H1 (cell line): Measurements from ENCODE around the gene ACAA1. TPM values are rescaled to one million over a fixed set of nuclear protein-coding genes. Genes with fewer than 3 reads are reported as not detected.

Source experiments
- CTCF ChIA-PET: fragments of 300-600 bp; sonication (Branson Sonifier 250); formaldehyde crosslinking; loops from one replicate; lab custom pipeline; 2021; ENCODE audit not compliant: partially characterized antibody; lab: Charles Lee
- POLR2A ChIA-PET: fragments of 300-600 bp; sonication (Branson Sonifier 250); formaldehyde crosslinking; loops from one replicate; lab custom pipeline; 2021; ENCODE audit warnings: inconsistent platforms; ENCODE audit not compliant: partially characterized antibody; lab: Charles Lee
- DNase-seq, 2 experiments: peaks; one replicate each; pipeline versions ENCODE4 v3.0.0 to v3.0.0-alpha.2; 2010 to 2022; ENCODE audit warnings: low spot score in 2 of 2, low read depth in 1 of 2, mixed read lengths in 1 of 2
- FAIRE-seq: peaks from 2 replicates; lab custom pipeline; 2011; peaks lifted over from hg19 to GRCh38; lab: Jason Lieb, UNC
- H2AFZ ChIP-seq: 2 replicates; pipeline ENCODE4 v1.8.1; 2012; ENCODE audit warnings: low read length, inconsistent platforms
- H2AK5ac ChIP-seq: 2 replicates; pipeline ENCODE4 v1.6.1; 2013; ENCODE audit warnings: low read depth, low read length
- H2BK120ac ChIP-seq: replicated peaks from 2 replicates; pipeline ENCODE3; 2013; ENCODE audit warnings: low read depth, low read length, inconsistent platforms
- H2BK12ac ChIP-seq: 2 replicates; pipeline ENCODE4 v1.6.1; 2013; ENCODE audit warnings: low read depth, low read length
- H2BK15ac ChIP-seq: 2 replicates; pipeline ENCODE4 v1.6.1; 2013; ENCODE audit warnings: low read length
- H2BK20ac ChIP-seq: 2 replicates; pipeline ENCODE4 v1.6.1; 2013; ENCODE audit warnings: low read length
- H2BK5ac ChIP-seq: 2 replicates; pipeline ENCODE4 v1.6.1; 2013; ENCODE audit warnings: low read depth, low read length
- H3K14ac ChIP-seq: 2 replicates; pipeline ENCODE4 v1.6.1; 2013; ENCODE audit warnings: inconsistent platforms; ENCODE audit not compliant: insufficient read length
- H3K18ac ChIP-seq: 2 replicates; pipeline ENCODE4 v1.6.1; 2013; ENCODE audit warnings: low read length; ENCODE audit errors: extremely low read depth
- H3K23ac ChIP-seq: 2 replicates; pipeline ENCODE4 v1.6.1; 2013; ENCODE audit warnings: inconsistent platforms; ENCODE audit not compliant: insufficient read length
- H3K23me2 ChIP-seq: 2 replicates; pipeline ENCODE4 v1.6.1; 2013; ENCODE audit warnings: low read depth, low read length
- H3K27ac ChIP-seq: 2 replicates; pipeline ENCODE4 v1.6.1; 2011; ENCODE audit warnings: low read depth, low read length, inconsistent platforms
- H3K27me3 ChIP-seq, 4 experiments: replicated peaks in 1 of 4; 1 replicate in 1 of 4; 2 replicates in 3 of 4; pipeline versions ENCODE4 v1.6.1 to v1.8.1; 2011 to 2013; ENCODE audit warnings: low read length in 3 of 4, mild to moderate bottlenecking in 3 of 4, inconsistent platforms in 2 of 4, mixed read lengths in 2 of 4, moderate library complexity in 1 of 4; ENCODE audit not compliant: control insufficient read depth in 3 of 4, insufficient read depth in 3 of 4; ENCODE audit errors: extremely low read depth in 1 of 4
- H3K36me3 ChIP-seq, 4 experiments: 2 replicates each; pipeline versions ENCODE4 v1.6.1 to v1.8.1; 2011 to 2013; ENCODE audit warnings: mild to moderate bottlenecking in 4 of 4, low read length in 3 of 4, moderate library complexity in 2 of 4, control low read depth in 1 of 4, inconsistent platforms in 1 of 4; ENCODE audit not compliant: insufficient read depth in 4 of 4, control insufficient read depth in 2 of 4
- H3K4ac ChIP-seq: replicated peaks from 2 replicates; pipeline ENCODE3; 2013; ENCODE audit warnings: low read length, low read depth, mixed read lengths, inconsistent platforms; ENCODE audit not compliant: insufficient read length
- H3K4me1 ChIP-seq, 4 experiments: replicated peaks in 1 of 4; 1 replicate in 1 of 4; 2 replicates in 3 of 4; pipeline versions ENCODE4 v1.6.1 to v1.8.1; 2011 to 2013; ENCODE audit warnings: low read length in 3 of 4, inconsistent platforms in 2 of 4, mixed read lengths in 1 of 4; ENCODE audit not compliant: insufficient read depth in 4 of 4, control insufficient read depth in 3 of 4
- H3K4me2 ChIP-seq, 2 experiments: 2 replicates each; pipeline versions ENCODE4 v1.6.1 to v1.8.1; 2011 to 2013; ENCODE audit warnings: low read depth in 2 of 2, low read length in 2 of 2, control low read depth in 1 of 2, inconsistent platforms in 1 of 2, mild to moderate bottlenecking in 1 of 2; ENCODE audit not compliant: insufficient read depth in 1 of 2
- H3K4me3 ChIP-seq, 4 experiments: fragments of 200-600, 300-600 bp in 1 of 4; sonication (generic), shearing (Covaris generic), sonication (Bioruptor Twin) in 1 of 4; 2 replicates each; pipeline versions ENCODE4 v1.5.1 to v1.8.1; 2011 to 2016; ENCODE audit warnings: low read length in 4 of 4, low read depth in 3 of 4, control low read depth in 2 of 4, inconsistent platforms in 2 of 4, mild to moderate bottlenecking in 2 of 4, mixed read lengths in 1 of 4, moderate library complexity in 1 of 4; ENCODE audit not compliant: insufficient read depth in 2 of 4; ENCODE audit errors: extremely low read depth in 1 of 4
- H3K56ac ChIP-seq: replicated peaks from 2 replicates; pipeline ENCODE3; 2013; ENCODE audit warnings: low read depth, mild to moderate bottlenecking, mixed read lengths, low read length, inconsistent platforms; ENCODE audit not compliant: insufficient read length
- H3K79me1 ChIP-seq: 2 replicates; pipeline ENCODE4 v1.6.1; 2013; ENCODE audit warnings: low read depth, low read length, control low read depth
- H3K79me2 ChIP-seq, 2 experiments: 2 replicates each; pipeline versions ENCODE4 v1.6.1 to v1.8.1; 2012 to 2013; ENCODE audit warnings: low read length in 2 of 2, mild to moderate bottlenecking in 2 of 2, inconsistent platforms in 1 of 2; ENCODE audit not compliant: insufficient read depth in 2 of 2, control insufficient read depth in 1 of 2
- H3K9ac ChIP-seq, 4 experiments: replicated peaks in 1 of 4; 1 replicate in 1 of 4; 2 replicates in 3 of 4; pipeline versions ENCODE4 v1.6.1 to v1.8.1; 2011 to 2013; ENCODE audit warnings: low read depth in 3 of 4, low read length in 3 of 4, control low read depth in 2 of 4, mild to moderate bottlenecking in 2 of 4, moderate library complexity in 2 of 4, inconsistent platforms in 1 of 4; ENCODE audit errors: extremely low read depth in 1 of 4
- H3K9me3 ChIP-seq, 2 experiments: 2 replicates each; pipeline versions ENCODE4 v1.6.1 to v1.8.1; 2012 to 2013; ENCODE audit warnings: mild to moderate bottlenecking in 2 of 2, moderate library complexity in 2 of 2, control low read depth in 1 of 2, inconsistent platforms in 1 of 2, low read depth in 1 of 2, low read length in 1 of 2, mixed read lengths in 1 of 2; ENCODE audit not compliant: insufficient read depth in 2 of 2
- H4K20me1 ChIP-seq, 2 experiments: replicated peaks in 1 of 2; 2 replicates each; pipeline versions ENCODE3 to v1.8.1; 2011 to 2013; ENCODE audit warnings: inconsistent platforms in 2 of 2, low read length in 2 of 2, mild to moderate bottlenecking in 1 of 2; ENCODE audit not compliant: insufficient read depth in 2 of 2, control insufficient read depth in 1 of 2
- H4K5ac ChIP-seq: 2 replicates; pipeline ENCODE4 v1.6.1; 2013; ENCODE audit warnings: low read length, low read depth, mixed read lengths, inconsistent platforms; ENCODE audit not compliant: insufficient read length
- H4K8ac ChIP-seq: 2 replicates; pipeline ENCODE4 v1.8.0; 2013; ENCODE audit warnings: mild to moderate bottlenecking, moderate library complexity, low read length, inconsistent platforms; ENCODE audit not compliant: insufficient read depth; ENCODE audit errors: extremely low read depth
- H4K91ac ChIP-seq: replicated peaks from 2 replicates; pipeline ENCODE3; 2013; ENCODE audit warnings: low read length, mixed read lengths, inconsistent platforms; ENCODE audit not compliant: insufficient read length
- CTBP2 ChIP-seq: IDR thresholded peaks from 2 replicates; pipeline ENCODE4 v1.7.0; 2011; ENCODE audit warnings: borderline replicate concordance, mild to moderate bottlenecking, moderate library complexity, mixed read lengths, low read length; ENCODE audit not compliant: insufficient read depth, insufficient read length
- POLR2A ChIP-seq, 2 experiments: IDR thresholded peaks; 1 replicate in 1 of 2; 2 replicates in 1 of 2; pipeline ENCODE4 v1.6.1; 2011; ENCODE audit warnings: low read depth in 2 of 2, low read length in 2 of 2, mild to moderate bottlenecking in 2 of 2; ENCODE audit errors: control extremely low read depth in 1 of 2
- WGBS, 2 experiments: shearing (Covaris generic) in 1 of 2; methylation state at CpG; one replicate each; pipeline versions ENCODE4 v1.1.6 to v1.1.7; 2013 to 2015; ENCODE audit warnings: low lambda C conversion rate in 2 of 2, mixed read lengths in 2 of 2, inconsistent platforms in 1 of 2, low coverage in 1 of 2, missing lambda C conversion rate in 1 of 2; ENCODE audit not compliant: insufficient replicate concordance in 2 of 2, insufficient coverage in 1 of 2, insufficient read length in 1 of 2; ENCODE audit errors: extremely low coverage in 1 of 2, missing lambda C conversion rate in 1 of 2; 5-methylcytosine and 5-hydroxymethylcytosine counted together
- polyA plus RNA-seq, 7 experiments: library from polyadenylated mRNA; depleted of rRNA in 3 of 7; stranded (reverse) in 5 of 7; unstranded in 2 of 7; fragments of >200 nt in 5 of 7; fragments of 200-250 nt in 2 of 7; gene quantifications; 1 replicate in 5 of 7; 2 replicates in 1 of 7; 4 replicates in 1 of 7; pipeline versions ENCODE4 v1.2.1 to v1.2.3, GENCODE V29; 2011 to 2013; ENCODE audit warnings: missing spikeins in 2 of 7, mixed read lengths in 2 of 7
- total RNA-seq: library from RNA; stranded (reverse); fragmentation: NEBNext Ultra II Directional; extraction: Animal tissue kit (Norgen Biotek cat#: 25700); gene quantifications from 2 replicates; pipeline ENCODE4 v1.2.1, GENCODE V29; 2021

The ACAA1 gene
- total and polyA plus RNA-seq, 2 of the 8 experiments (the other 6 are each of a cell fraction or from before 2014, with no cell fraction given) = 23.1 to 34.8 TPM

DNA sequence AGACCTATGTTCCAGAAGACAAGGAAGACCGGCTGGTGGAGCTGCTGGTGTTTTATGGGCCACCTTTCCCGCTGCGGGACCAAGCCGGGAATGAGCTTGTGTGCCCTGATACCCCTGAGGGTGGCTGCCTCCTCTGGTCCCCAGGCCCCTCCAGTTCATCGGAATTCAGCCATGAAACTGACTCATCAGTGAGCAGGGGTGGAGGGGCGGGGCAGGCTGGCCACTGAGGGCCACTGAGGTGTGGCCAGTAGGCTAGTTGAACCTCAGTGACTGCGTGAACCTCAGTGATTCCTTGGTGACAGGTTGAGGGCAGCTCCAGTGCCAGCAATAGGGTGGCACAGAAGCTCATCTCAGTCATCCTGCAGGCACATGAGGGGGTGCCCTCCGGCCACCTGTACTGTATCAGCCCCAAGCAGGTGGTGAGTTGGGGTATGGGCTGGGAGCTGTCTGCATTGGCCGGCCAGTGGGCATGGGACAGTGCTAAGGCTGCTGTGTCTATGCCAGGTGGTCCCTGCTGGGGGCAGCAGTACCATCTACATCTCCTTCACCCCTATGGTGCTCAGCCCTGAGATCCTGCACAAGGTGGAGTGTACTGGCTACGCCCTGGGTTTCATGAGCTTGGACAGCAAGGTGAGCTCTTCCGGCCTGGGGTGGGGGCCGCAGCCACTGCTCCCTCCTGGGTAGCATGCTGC lies 20.3 kb downstream of the ACAA1 start:
- H2BK20ac ChIP-seq = no peak overlapping the region
- peak in 1 of 2 experiments; percentile 2; a peak in 1 of 3 replicates for TF ChIP-seq POLR2A (IDR thresholded peaks at IDR 0.05; ENCODE audit: control extremely low read depth in 1 of 2, low read depth in 2 of 2, low read length in 2 of 2)
- no peak for TF ChIP-seq CTBP2
- TF ChIP-seq, all 59 proteins: peak for 1
- Histone ChIP-seq H3K4ac (no peak overlapping the region), H2BK5ac (no peak overlapping the region), H3K27me3 (no peaks in the 10 kb centered on the region), H2BK120ac (no peak overlapping the region), H3K9ac (no peak overlapping the region), H2AK5ac (no peak overlapping the region), H3K79me2 (no peaks in the 10 kb centered on the region), H2AFZ (no peak overlapping the region), H3K56ac (no peak overlapping the region), H3K27ac (no peak overlapping the region), H4K5ac (no peak overlapping the region), H3K23me2 (no peaks in the 10 kb centered on the region), H2BK15ac (no peak overlapping the region), H3K14ac (no peak overlapping the region), H3K4me3 (no peak overlapping the region), H3K4me1 (no peaks in the 10 kb centered on the region), H4K91ac (no peak overlapping the region), H3K79me1 (no peaks in the 10 kb centered on the region), H3K23ac (no peak overlapping the region), H3K18ac (no peak overlapping the region; the same call in 1 of the 2 replicates), H4K8ac (no peak overlapping the region), H2BK12ac (no peak overlapping the region), H3K9me3 (no peaks in the 10 kb centered on the region; a peak in 1 of 4 replicates), H4K20me1 (peaks cover 0 to 5% of the 10 kb centered on the region in 2 experiments), H3K4me2 (no peak overlapping the region), H3K36me3 (peaks cover 0 to 3% (median under 1%) of the 10 kb centered on the region in 4 experiments; a peak in 1 of 8 replicates)
- ChIA-PET POLR2A (interaction anchor here (0.6 to 3.4 kb wide), 6 partner anchors 10 to 380 kb away, joined by 3 to 14 read pairs (median 4); partner anchors contain the start of gene ACAA1), CTCF (interaction anchor here (0.5 to 8.8 kb wide), 28 partner anchors 9 to 539 kb away, joined by 3 to 105 read pairs (median 4); partner anchors contain the start of genes ACAA1 and SLC22A14)
- no peak for FAIRE-seq
- WGBS, 2 experiments = 84% methylated on average over 12 of the region's 12 CpGs; no CpG with 5 or more reads in 1 of the 2 experiments
- DNase-seq = no peak
